CD14-positive monocyte (primary cell): ENCODE measurements around the gene PAAF1. TPM values are rescaled to one million over a fixed set of nuclear protein-coding genes. Genes with fewer than 3 reads are reported as not detected.

Experiments used
- DNase-seq, 3 donors: peaks; one replicate each; pipeline ENCODE4 v3.0.0-alpha.2; 2011 to 2022
- H2AFZ ChIP-seq: 2 replicates; pipeline ENCODE4 v1.6.0; 2012; ENCODE audit warnings: mild to moderate bottlenecking, low read depth, low read length, inconsistent platforms; ENCODE audit not compliant: insufficient read depth, poor library complexity, severe bottlenecking
- H3K27ac ChIP-seq, 2 donors: 1 replicate in 1 of 2; 2 replicates in 1 of 2; pipeline ENCODE4 v1.5.1; 2012 to 2013; ENCODE audit warnings: low read length in 2 of 2, control low read depth in 1 of 2, inconsistent platforms in 1 of 2, low read depth in 1 of 2, mild to moderate bottlenecking in 1 of 2
- H3K27me3 ChIP-seq, 2 donors: one replicate each; pipeline versions ENCODE4 v1.6.0 to v1.6.1; 2011 to 2013; ENCODE audit warnings: low read length in 2 of 2; ENCODE audit not compliant: control insufficient read depth in 2 of 2, insufficient read depth in 2 of 2
- H3K36me3 ChIP-seq, 2 donors: replicated peaks in 1 of 2; 1 replicate in 1 of 2; 2 replicates in 1 of 2; pipeline versions ENCODE4 v1.5.1 to v1.6.1; 2012 to 2013; ENCODE audit warnings: low read length in 2 of 2, control low read depth in 1 of 2, inconsistent platforms in 1 of 2, mild to moderate bottlenecking in 1 of 2; ENCODE audit not compliant: insufficient read depth in 2 of 2, control insufficient read depth in 1 of 2
- H3K4me1 ChIP-seq, 2 donors: 1 replicate in 1 of 2; 2 replicates in 1 of 2; pipeline versions ENCODE4 v1.5.1 to v1.6.1; 2012 to 2013; ENCODE audit warnings: low read length in 2 of 2, control low read depth in 1 of 2, inconsistent platforms in 1 of 2, mild to moderate bottlenecking in 1 of 2, moderate library complexity in 1 of 2; ENCODE audit not compliant: insufficient read depth in 2 of 2, control insufficient read depth in 1 of 2
- H3K4me2 ChIP-seq: replicated peaks from 2 replicates; pipeline ENCODE3; 2012; ENCODE audit warnings: low read length, moderate library complexity, mild to moderate bottlenecking; ENCODE audit not compliant: poor library complexity, severe bottlenecking; ENCODE audit errors: extremely low read depth
- H3K4me3 ChIP-seq, 3 experiments: fragments of 200-600 bp in 1 of 3; sonication (generic) in 1 of 3; replicated peaks in 1 of 3; 1 replicate in 2 of 3; 2 replicates in 1 of 3; pipeline ENCODE4 v1.5.1; 2011 to 2013; ENCODE audit warnings: low read length in 3 of 3, mild to moderate bottlenecking in 3 of 3, control low read depth in 2 of 3, low read depth in 2 of 3, inconsistent platforms in 1 of 3, moderate library complexity in 1 of 3
- H3K79me2 ChIP-seq: 2 replicates; pipeline ENCODE4 v1.6.0; 2012; ENCODE audit warnings: mild to moderate bottlenecking, control low read depth, inconsistent platforms, low read length, moderate library complexity; ENCODE audit not compliant: insufficient read depth
- H3K9ac ChIP-seq: 2 replicates; pipeline ENCODE4 v1.6.0; 2017; ENCODE audit warnings: low read length, mild to moderate bottlenecking; ENCODE audit not compliant: insufficient read depth, poor library complexity, severe bottlenecking
- H3K9me3 ChIP-seq, 2 donors: replicated peaks in 1 of 2; 1 replicate in 1 of 2; 2 replicates in 1 of 2; pipeline versions ENCODE4 v1.5.1 to v1.6.1; 2012 to 2013; ENCODE audit warnings: low read length in 2 of 2, control low read depth in 1 of 2; ENCODE audit not compliant: control insufficient read depth in 1 of 2, insufficient read depth in 1 of 2
- H4K20me1 ChIP-seq: 2 replicates; pipeline ENCODE4 v1.6.0; 2012; ENCODE audit warnings: mild to moderate bottlenecking, low read length, control low read depth, moderate library complexity; ENCODE audit not compliant: insufficient read depth
- H3K27ac Mint-ChIP-seq, 7 donors: one replicate each; pipeline ENCODE4 v1.8.0; 2020; ENCODE audit warnings: mild to moderate bottlenecking in 7 of 7, mixed read lengths in 7 of 7, moderate library complexity in 6 of 7, inconsistent platforms in 2 of 7
- H3K27me3 Mint-ChIP-seq, 3 donors: one replicate each; pipeline ENCODE4 v1.8.0; 2021 to 2022; ENCODE audit warnings: low read depth in 3 of 3, mild to moderate bottlenecking in 3 of 3, mixed read lengths in 3 of 3, moderate library complexity in 3 of 3, inconsistent platforms in 1 of 3
- H3K36me3 Mint-ChIP-seq, 2 donors: one replicate each; pipeline ENCODE4 v1.8.0; 2020; ENCODE audit warnings: mixed read lengths in 2 of 2, inconsistent platforms in 1 of 2, mild to moderate bottlenecking in 1 of 2
- H3K4me1 Mint-ChIP-seq: one replicate; pipeline ENCODE4 v1.8.0; 2020; ENCODE audit warnings: mild to moderate bottlenecking, mixed read lengths
- H3K4me3 Mint-ChIP-seq, 2 donors: one replicate each; pipeline ENCODE4 v1.8.0; 2020; ENCODE audit warnings: mild to moderate bottlenecking in 2 of 2, mixed read lengths in 2 of 2, moderate library complexity in 1 of 2
- H3K9me3 Mint-ChIP-seq, 7 donors: one replicate each; pipeline ENCODE4 v1.8.0; 2020 to 2022; ENCODE audit warnings: mixed read lengths in 7 of 7, mild to moderate bottlenecking in 6 of 7, moderate library complexity in 6 of 7, inconsistent platforms in 2 of 7
- CTCF ChIP-seq: fragments of 200-600 bp; IDR thresholded peaks from one replicate; pipeline ENCODE4 v1.8.0; 2022; ENCODE audit warnings: antibody characterized with exemption, mild to moderate bottlenecking
- WGBS: methylation state at CpG from one replicate; pipeline ENCODE4 v1.1.5; 2013; ENCODE audit warnings: missing lambda C conversion rate; ENCODE audit not compliant: insufficient coverage; 5-methylcytosine and 5-hydroxymethylcytosine counted together
- intact Hi-C, 2 donors: fragments of 100-400 bp; cut with micrococcal nuclease; formaldehyde crosslinking; loops; one replicate each; pipeline versions ENCODE4 v1.15.0 to v1.15.1; 2023
- polyA plus RNA-seq, 3 donors: library from polyadenylated mRNA; depleted of rRNA in 1 of 3; unstranded in 2 of 3; stranded (reverse) in 1 of 3; fragments of 300-500 nt in 2 of 3; fragments of >200 nt in 1 of 3; fragmentation: Illumina TruSeq in 2 of 3; gene quantifications; 1 replicate in 2 of 3; 2 replicates in 1 of 3; pipeline ENCODE4 v1.2.3, GENCODE V29; 2012 to 2021

PAAF1 gene
- polyA plus RNA-seq, 3 donors, result 12.0 to 13.7 (median 12.9) TPM

DNA sequence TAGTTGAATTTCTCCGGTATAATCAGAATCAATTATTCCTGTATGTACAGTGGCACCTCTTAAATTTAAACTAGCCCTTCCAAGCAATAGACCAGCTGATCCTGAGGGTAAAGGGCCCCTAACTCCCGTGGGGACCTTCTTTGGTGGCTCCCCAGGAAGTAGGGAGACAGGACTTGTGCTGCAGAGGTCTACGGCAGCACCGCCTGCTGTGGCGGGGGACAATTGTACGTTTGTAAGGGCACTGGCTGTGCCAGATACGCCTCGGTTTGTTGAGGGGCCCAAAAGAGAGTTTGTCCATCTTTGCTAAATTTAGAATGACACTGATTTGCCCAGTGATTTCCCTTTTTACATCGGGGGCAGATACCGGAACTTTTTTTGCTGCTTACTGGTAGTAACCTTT is 68.1 kb downstream of the PAAF1 start:
- WGBS, result 64% methylated on average over 9 of the region's 10 CpGs
- intact Hi-C loops, result no loop called here
- no peak for DNase-seq
- H3K9me3 Mint-ChIP-seq, result peaks cover 3 to 24% (median 12%) of the 10 kb centered on the region in 7 donors
- TF ChIP-seq CTCF, result no peak
- no peak overlapping the region for H3K27ac Mint-ChIP-seq
- peaks cover 7 to 9% of the 10 kb centered on the region in 2 donors for H3K9me3 ChIP-seq
- H3K4me2 ChIP-seq, result no peak overlapping the region
- no peak overlapping the region for H3K9ac ChIP-seq
- H3K79me2 ChIP-seq, result no peaks in the 10 kb centered on the region
- H3K4me3 ChIP-seq, result no peak overlapping the region
- peaks cover 0 to 7% of the 10 kb centered on the region in 2 donors for H3K36me3 Mint-ChIP-seq
- H3K4me1 ChIP-seq, result peaks cover 6 to 7% of the 10 kb centered on the region in 2 donors
- no peak overlapping the region for H3K27ac ChIP-seq
- H4K20me1 ChIP-seq, result no peaks in the 10 kb centered on the region
- H3K4me1 Mint-ChIP-seq, result peaks cover 12% of the 10 kb centered on the region
- no peaks in the 10 kb centered on the region for H3K36me3 ChIP-seq
- H3K27me3 Mint-ChIP-seq, result peaks cover 0 to 3% (median 0%) of the 10 kb centered on the region in 3 donors
- H3K4me3 Mint-ChIP-seq, result no peak overlapping the region
- no peak overlapping the region for H2AFZ ChIP-seq
- H3K27me3 ChIP-seq, result no peaks in the 10 kb centered on the region

DNA sequence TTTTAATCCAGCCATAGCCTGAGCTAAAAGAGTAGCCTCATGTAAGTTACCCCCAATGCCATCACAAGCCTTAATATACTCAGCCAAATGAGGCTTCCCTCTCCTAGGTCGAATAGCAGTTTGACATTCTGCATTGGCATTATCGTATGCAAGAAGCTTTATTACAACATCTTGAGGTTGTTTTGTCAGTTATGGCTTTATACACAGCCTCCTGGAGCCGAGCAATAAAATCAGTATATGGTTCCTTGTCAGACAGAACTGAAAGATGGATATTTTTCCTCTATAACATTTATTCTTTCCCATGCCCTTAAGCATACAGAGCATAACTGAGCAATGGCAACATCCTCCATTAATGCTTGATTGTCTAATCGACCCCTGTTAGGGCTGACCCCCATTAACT is 68.6 kb downstream of the PAAF1 start:
- Histone ChIP-seq H3K9me3 (peaks cover 7 to 9% of the 10 kb centered on the region in 2 donors), H3K36me3 (no peaks in the 10 kb centered on the region), H3K79me2 (no peaks in the 10 kb centered on the region), H3K4me2 (no peak overlapping the region), H4K20me1 (no peaks in the 10 kb centered on the region), H3K4me3 (no peak overlapping the region), H3K27ac (no peak overlapping the region), H3K9ac (no peak overlapping the region), H2AFZ (no peak overlapping the region), H3K27me3 (no peaks in the 10 kb centered on the region), H3K4me1 (peaks cover 6 to 7% of the 10 kb centered on the region in 2 donors)
- Mint-ChIP-seq H3K4me1 (peaks cover 12% of the 10 kb centered on the region), H3K36me3 (peaks cover 0 to 7% of the 10 kb centered on the region in 2 donors), H3K27ac (no peak overlapping the region), H3K27me3 (peaks cover 0 to 3% (median 0%) of the 10 kb centered on the region in 3 donors), H3K9me3 (peaks cover 3 to 22% (median 12%) of the 10 kb centered on the region in 7 donors), H3K4me3 (no peak overlapping the region)
- DNase-seq, result no peak
- intact Hi-C loops, result no loop called here
- no peak for TF ChIP-seq CTCF
- WGBS, result no CpG with 5 or more reads among the region's 4 CpGs
